CD4-positive, alpha-beta T cell (primary cell): ENCODE results near the gene CRTAC1. TPM values are rescaled to one million over a fixed set of nuclear protein-coding genes. Genes with fewer than 3 reads are reported as not detected.

ENCODE experiments used
- ATAC-seq: fragments of 200-7000 bp; cut with Tn5 transposase; one replicate; pipeline ENCODE4 v1.10.0; 2022; ENCODE audit warnings: mild to moderate bottlenecking; ENCODE audit not compliant: poor library complexity
- CTCF ChIA-PET: fragments of 350-600 bp; sonication (Branson Sonifier 250); formaldehyde crosslinking; loops from one replicate; lab custom pipeline; 2021; ENCODE audit warnings: antibody characterized with exemption, inconsistent platforms; lab: Charles Lee
- POLR2A ChIA-PET: fragments of 350-600 bp; sonication (Branson Sonifier 250); formaldehyde crosslinking; loops from one replicate; lab custom pipeline; 2021; ENCODE audit warnings: antibody characterized with exemption, inconsistent platforms; lab: Charles Lee
- DNase-seq, 14 experiments: peaks; one replicate each; pipeline ENCODE4 v3.0.0-alpha.2; 2013 to 2020; ENCODE audit warnings: mixed read lengths in 2 of 14
- H3K27ac ChIP-seq, 2 donors: one replicate each; pipeline versions ENCODE4 v1.5.1 to v1.7.0; 2013; ENCODE audit warnings: low read length in 2 of 2, low read depth in 1 of 2, mild to moderate bottlenecking in 1 of 2
- H3K27me3 ChIP-seq, 2 experiments: 1 replicate in 1 of 2; 2 replicates in 1 of 2; pipeline versions ENCODE4 v1.6.1 to v1.7.0; 2013; ENCODE audit warnings: low read length in 2 of 2, control low read depth in 1 of 2, mild to moderate bottlenecking in 1 of 2, moderate library complexity in 1 of 2; ENCODE audit not compliant: insufficient read depth in 2 of 2, control insufficient read depth in 1 of 2
- H3K36me3 ChIP-seq: one replicate; pipeline ENCODE4 v1.6.1; 2013; ENCODE audit warnings: low read length, control low read depth; ENCODE audit not compliant: insufficient read depth
- H3K4me1 ChIP-seq: one replicate; pipeline ENCODE4 v1.6.1; 2013; ENCODE audit warnings: low read length, control low read depth; ENCODE audit not compliant: insufficient read depth
- H3K4me3 ChIP-seq: one replicate; pipeline ENCODE4 v1.5.1; 2013; ENCODE audit warnings: mild to moderate bottlenecking, low read length, moderate library complexity
- H3K9me3 ChIP-seq, 2 experiments: 1 replicate in 1 of 2; 2 replicates in 1 of 2; pipeline versions ENCODE4 v1.6.1 to v1.7.0; 2013; ENCODE audit warnings: low read length in 2 of 2, mild to moderate bottlenecking in 2 of 2, control low read depth in 1 of 2, moderate library complexity in 1 of 2; ENCODE audit not compliant: control insufficient read depth in 1 of 2, insufficient read depth in 1 of 2
- H3K27ac Mint-ChIP-seq: one replicate; pipeline ENCODE4 v1.8.0; 2020; ENCODE audit warnings: mixed read lengths
- H3K27me3 Mint-ChIP-seq: one replicate; pipeline ENCODE4 v1.8.0; 2021; ENCODE audit warnings: mixed read lengths
- H3K36me3 Mint-ChIP-seq: one replicate; pipeline ENCODE4 v1.8.0; 2021; ENCODE audit warnings: low read depth, mixed read lengths
- H3K4me1 Mint-ChIP-seq: one replicate; pipeline ENCODE4 v1.8.0; 2021; ENCODE audit warnings: low read depth, mixed read lengths
- H3K4me3 Mint-ChIP-seq: one replicate; pipeline ENCODE4 v1.8.0; 2020; ENCODE audit warnings: mild to moderate bottlenecking, mixed read lengths
- H3K9me3 Mint-ChIP-seq: one replicate; pipeline ENCODE4 v1.8.0; 2020; ENCODE audit warnings: mixed read lengths
- intact Hi-C, 2 experiments: fragments of 100-400 bp; cut with DNase I in 1 of 2; cut with micrococcal nuclease in 1 of 2; formaldehyde crosslinking; loops; one replicate each; pipeline versions ENCODE4 v1.15.1 to v1.9.0; 2023 to 2025; cut with DNase I, micrococcal nuclease
- total RNA-seq, 174 experiments: library from RNA in 2 of 174; stranded (reverse) in 2 of 174; gene quantifications; one replicate each; pipeline ENCODE4 v1.2.3 and lab custom pipeline; 2021 to 2026
- TF ChIP-seq, protein P1 (sequence below): fragments of 200-600 bp; IDR thresholded peaks from one replicate; pipeline ENCODE4 v1.8.0; 2022; ENCODE audit warnings: antibody characterized with exemption, mild to moderate bottlenecking

Gene CRTAC1
- total RNA-seq, 2 experiments from 2014 or later, result not detected

DNA sequence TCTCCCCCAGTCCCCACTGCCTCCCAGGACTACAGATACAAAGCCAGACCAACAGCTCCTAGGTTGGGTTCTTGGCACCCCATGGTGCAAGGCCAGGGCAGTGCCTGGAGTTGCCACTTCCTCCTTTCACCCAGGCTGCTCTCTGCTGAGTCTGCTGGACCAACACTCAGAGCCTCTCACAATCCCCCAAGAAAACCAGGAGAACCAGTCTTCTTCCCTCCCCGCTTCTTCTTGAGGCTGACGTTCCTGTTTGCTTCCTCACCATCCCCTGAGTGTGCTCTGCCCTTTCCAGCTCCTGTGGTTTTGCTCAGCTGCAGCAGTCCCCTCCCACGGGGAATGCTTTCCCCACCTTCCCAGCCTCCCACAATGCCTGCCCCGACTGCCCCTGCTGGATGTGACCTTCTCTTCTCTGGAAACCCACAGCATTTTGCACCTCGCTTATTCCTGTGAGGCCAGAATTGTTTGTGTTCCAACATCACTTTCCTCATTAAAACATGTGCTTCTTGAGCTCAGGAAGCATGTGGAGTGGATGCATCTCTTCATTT, 90.9 kb downstream of the CRTAC1 start:
- DNase-seq, result no peak
- no peak overlapping the region for H3K4me3 Mint-ChIP-seq
- no peaks in the 10 kb centered on the region for H3K9me3 Mint-ChIP-seq
- Histone ChIP-seq H3K27ac (no peak overlapping the region), H3K27me3 (peaks cover 9 to 13% of the 10 kb centered on the region in 2 experiments), H3K4me1 (no peaks in the 10 kb centered on the region), H3K4me3 (no peak overlapping the region), H3K36me3 (no peaks in the 10 kb centered on the region), H3K9me3 (peaks cover 0 to 6% of the 10 kb centered on the region in 2 experiments)
- H3K4me1 Mint-ChIP-seq, result no peaks in the 10 kb centered on the region
- ATAC-seq, result no peak
- CTCF ChIA-PET, result no interaction called here
- H3K27me3 Mint-ChIP-seq, result peaks cover 45% of the 10 kb centered on the region
- intact Hi-C loops, result no loop called here
- POLR2A ChIA-PET, result no interaction called here
- TF ChIP-seq, protein P1, sequence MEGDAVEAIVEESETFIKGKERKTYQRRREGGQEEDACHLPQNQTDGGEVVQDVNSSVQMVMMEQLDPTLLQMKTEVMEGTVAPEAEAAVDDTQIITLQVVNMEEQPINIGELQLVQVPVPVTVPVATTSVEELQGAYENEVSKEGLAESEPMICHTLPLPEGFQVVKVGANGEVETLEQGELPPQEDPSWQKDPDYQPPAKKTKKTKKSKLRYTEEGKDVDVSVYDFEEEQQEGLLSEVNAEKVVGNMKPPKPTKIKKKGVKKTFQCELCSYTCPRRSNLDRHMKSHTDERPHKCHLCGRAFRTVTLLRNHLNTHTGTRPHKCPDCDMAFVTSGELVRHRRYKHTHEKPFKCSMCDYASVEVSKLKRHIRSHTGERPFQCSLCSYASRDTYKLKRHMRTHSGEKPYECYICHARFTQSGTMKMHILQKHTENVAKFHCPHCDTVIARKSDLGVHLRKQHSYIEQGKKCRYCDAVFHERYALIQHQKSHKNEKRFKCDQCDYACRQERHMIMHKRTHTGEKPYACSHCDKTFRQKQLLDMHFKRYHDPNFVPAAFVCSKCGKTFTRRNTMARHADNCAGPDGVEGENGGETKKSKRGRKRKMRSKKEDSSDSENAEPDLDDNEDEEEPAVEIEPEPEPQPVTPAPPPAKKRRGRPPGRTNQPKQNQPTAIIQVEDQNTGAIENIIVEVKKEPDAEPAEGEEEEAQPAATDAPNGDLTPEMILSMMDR, result no peak
- no peaks in the 10 kb centered on the region for H3K36me3 Mint-ChIP-seq
- H3K27ac Mint-ChIP-seq, result no peak overlapping the region

DNA sequence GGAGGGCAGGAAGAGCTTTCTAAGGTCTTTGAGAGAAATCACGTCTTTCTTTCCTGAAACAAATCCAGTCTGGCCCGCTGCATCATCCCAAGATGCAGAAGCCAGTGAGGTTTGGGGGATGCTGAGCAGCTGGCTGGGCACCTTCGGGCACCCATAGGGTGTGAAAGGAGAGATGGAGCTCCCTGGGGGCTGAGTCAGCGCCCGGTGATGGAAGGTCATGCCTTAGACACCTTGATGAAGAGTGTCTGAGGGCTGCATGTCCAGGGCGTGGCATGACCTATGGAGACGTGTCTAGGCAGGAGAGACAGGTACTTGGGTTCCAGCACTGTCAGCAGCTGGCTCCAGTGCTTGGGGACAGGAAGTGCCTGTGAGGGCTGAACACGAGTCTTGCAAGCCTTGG, 92.5 kb downstream of the CRTAC1 start:
- H3K36me3 ChIP-seq, result no peaks in the 10 kb centered on the region
- Mint-ChIP-seq H3K27ac (no peak overlapping the region), H3K27me3 (peaks cover 40% of the 10 kb centered on the region), H3K4me1 (no peaks in the 10 kb centered on the region), H3K9me3 (no peaks in the 10 kb centered on the region), H3K4me3 (no peak overlapping the region), H3K36me3 (no peaks in the 10 kb centered on the region)
- ATAC-seq (no peak), DNase-seq (no peak)
- peaks cover 9 to 13% of the 10 kb centered on the region in 2 experiments for H3K27me3 ChIP-seq
- CTCF ChIA-PET, result no interaction called here
- H3K9me3 ChIP-seq, result peaks cover 0 to 6% of the 10 kb centered on the region in 2 experiments
- TF ChIP-seq, protein P1, result no peak
- H3K4me3 ChIP-seq, result no peak overlapping the region
- no peaks in the 10 kb centered on the region for H3K4me1 ChIP-seq
- POLR2A ChIA-PET, result no interaction called here
- H3K27ac ChIP-seq, result no peak overlapping the region
- intact Hi-C loops, result no loop called here

DNA sequence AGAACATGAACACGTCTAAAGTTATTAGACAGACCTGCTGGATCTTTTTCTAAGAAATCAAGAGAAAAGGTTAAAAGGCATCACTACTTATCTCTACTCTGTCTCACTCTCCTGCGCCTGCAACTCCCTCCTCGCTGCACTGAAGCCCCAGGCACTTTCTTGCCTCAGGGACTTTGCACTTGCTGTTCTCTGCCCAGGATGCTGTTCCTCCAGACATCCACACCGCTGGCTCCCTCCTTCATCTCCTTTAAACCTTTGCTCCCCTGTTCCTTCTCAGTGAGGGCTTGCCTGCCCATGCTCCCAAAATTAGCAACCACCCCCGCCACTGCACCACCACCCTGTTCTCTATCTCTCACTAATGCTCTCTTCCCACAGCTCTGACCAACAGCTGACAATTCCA, 93.4 kb downstream of the CRTAC1 start:
- H3K27ac ChIP-seq, result no peak overlapping the region
- ChIA-PET POLR2A (no interaction called here), CTCF (no interaction called here)
- no peak for ATAC-seq
- no peak overlapping the region for H3K4me3 Mint-ChIP-seq
- no peaks in the 10 kb centered on the region for H3K4me1 Mint-ChIP-seq
- no peaks in the 10 kb centered on the region for H3K4me1 ChIP-seq
- no peaks in the 10 kb centered on the region for H3K36me3 Mint-ChIP-seq
- H3K9me3 ChIP-seq, result peaks cover 0 to 6% of the 10 kb centered on the region in 2 experiments
- H3K27ac Mint-ChIP-seq, result no peak overlapping the region
- intact Hi-C loops, result no loop called here
- H3K27me3 ChIP-seq, result peaks cover 9 to 13% of the 10 kb centered on the region in 2 experiments
- H3K36me3 ChIP-seq, result no peaks in the 10 kb centered on the region
- no peaks in the 10 kb centered on the region for H3K9me3 Mint-ChIP-seq
- peaks cover 41% of the 10 kb centered on the region for H3K27me3 Mint-ChIP-seq
- DNase-seq, result no peak
- TF ChIP-seq, protein P1, result no peak
- no peak overlapping the region for H3K4me3 ChIP-seq
